Neuron (in vitro differentiated cells): ENCODE results near the gene NAAA.
"Not testable (repeated sequence)": the region's sequence is repeated elsewhere in the genome, so short reads cannot be mapped to it uniquely, and the experiment has no call there.

Experiments used
- H2AFZ ChIP-seq: one replicate; pipeline ENCODE4 v1.6.1; 2013; ENCODE audit warnings: low read depth, mild to moderate bottlenecking, inconsistent platforms, low read length, moderate library complexity
- H3K27me3 ChIP-seq: one replicate; pipeline ENCODE4 v1.6.1; 2013; ENCODE audit warnings: low read length; ENCODE audit not compliant: insufficient read depth
- H3K36me3 ChIP-seq: one replicate; pipeline ENCODE4 v1.6.1; 2013; ENCODE audit warnings: low read length; ENCODE audit not compliant: insufficient read depth
- H3K4me1 ChIP-seq: one replicate; pipeline ENCODE4 v1.6.1; 2013; ENCODE audit warnings: low read length; ENCODE audit not compliant: insufficient read depth
- H3K4me3 ChIP-seq: 2 replicates; pipeline ENCODE4 v1.5.1; 2013; ENCODE audit warnings: mild to moderate bottlenecking, low read length, moderate library complexity
- H3K9me3 ChIP-seq: one replicate; pipeline ENCODE4 v1.6.1; 2013; ENCODE audit warnings: low read length

Gene NAAA

DNA sequence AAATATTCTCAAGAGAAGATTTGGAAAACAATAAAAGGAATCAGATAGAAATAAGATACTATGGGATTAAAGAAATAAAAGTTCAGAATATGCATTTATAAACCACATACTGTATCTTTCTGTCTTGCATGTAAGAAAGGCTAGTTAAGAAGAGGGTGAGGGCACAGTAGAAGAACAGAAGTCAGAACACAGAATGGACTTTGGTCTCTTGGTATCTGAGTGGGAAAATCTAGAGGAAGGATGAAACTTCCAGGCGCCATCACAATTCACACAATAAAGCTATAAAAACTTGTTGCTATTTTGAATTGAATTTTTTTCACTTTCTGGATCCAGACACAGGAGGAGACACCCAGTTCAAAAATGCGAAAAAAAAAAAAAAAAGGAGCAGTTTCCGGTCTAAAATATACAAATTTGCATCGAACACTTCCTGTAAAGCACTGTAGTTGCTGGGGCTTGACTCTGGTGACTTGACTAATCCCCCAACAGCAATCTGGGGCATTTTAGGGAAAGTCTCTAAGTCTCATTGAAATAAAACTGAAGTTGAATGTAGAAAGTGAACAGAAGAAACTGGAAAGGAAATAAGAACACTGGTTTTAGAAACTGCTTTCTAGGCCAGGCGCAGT, 8.1 kb upstream of the NAAA start:
- H3K9me3 ChIP-seq: no peaks in the 10 kb centered on the region

DNA sequence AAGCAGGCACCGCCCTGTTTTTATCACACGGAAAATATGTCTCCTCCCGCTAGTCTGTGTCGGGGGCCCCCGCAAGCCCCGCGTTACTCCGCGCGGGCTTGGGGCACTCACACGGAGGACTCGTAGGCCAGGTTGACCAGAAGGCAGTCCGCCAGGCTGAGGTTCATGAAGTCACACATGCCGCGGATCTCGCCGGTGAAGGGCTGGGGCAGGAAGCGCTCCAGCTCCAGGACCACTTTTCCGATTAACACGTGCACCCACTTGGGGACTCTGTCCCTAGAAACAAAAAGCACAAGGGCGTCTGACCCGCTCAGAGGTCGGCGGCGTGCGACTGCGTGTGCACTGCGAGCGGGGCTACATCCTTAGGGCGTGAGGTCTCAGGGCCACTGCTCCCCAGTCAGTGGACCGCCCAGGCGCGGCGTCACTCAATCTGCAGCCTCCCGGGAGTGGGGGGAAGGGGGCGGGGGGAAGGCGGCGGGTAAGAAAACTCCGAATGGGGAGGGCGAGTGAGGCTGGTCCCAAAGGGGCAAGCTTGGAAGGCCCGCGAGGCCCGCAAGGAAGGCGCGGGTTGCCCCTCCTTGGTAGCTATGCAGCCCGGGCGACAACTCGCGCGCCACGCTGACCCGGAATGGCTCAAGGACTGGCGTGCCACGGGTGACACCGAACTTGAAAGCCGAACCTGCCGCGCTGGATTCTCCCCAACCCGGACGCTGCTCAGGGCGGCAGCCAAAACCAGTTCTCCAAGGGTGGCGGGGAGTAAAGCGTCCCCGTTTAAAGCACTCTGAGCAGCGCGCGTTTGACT, 722 bp downstream of the NAAA start:
- peak overlapping the region; percentile 68 for H3K4me3 ChIP-seq
- no peaks in the 10 kb centered on the region for H3K27me3 ChIP-seq
- H3K4me1 ChIP-seq: peaks cover 10% of the 10 kb centered on the region
- no peaks in the 10 kb centered on the region for H3K36me3 ChIP-seq
- H2AFZ ChIP-seq: peak overlapping the region; percentile 67
- no peaks in the 10 kb centered on the region for H3K9me3 ChIP-seq

More for the DNA sequence above, 8.1 kb upstream of the NAAA start:
- Histone ChIP-seq H3K27me3 (no peaks in the 10 kb centered on the region), H3K4me3 (no peak overlapping the region), H3K36me3 (peaks cover 62% of the 10 kb centered on the region), H2AFZ (no peak overlapping the region), H3K4me1 (no peaks in the 10 kb centered on the region)

DNA sequence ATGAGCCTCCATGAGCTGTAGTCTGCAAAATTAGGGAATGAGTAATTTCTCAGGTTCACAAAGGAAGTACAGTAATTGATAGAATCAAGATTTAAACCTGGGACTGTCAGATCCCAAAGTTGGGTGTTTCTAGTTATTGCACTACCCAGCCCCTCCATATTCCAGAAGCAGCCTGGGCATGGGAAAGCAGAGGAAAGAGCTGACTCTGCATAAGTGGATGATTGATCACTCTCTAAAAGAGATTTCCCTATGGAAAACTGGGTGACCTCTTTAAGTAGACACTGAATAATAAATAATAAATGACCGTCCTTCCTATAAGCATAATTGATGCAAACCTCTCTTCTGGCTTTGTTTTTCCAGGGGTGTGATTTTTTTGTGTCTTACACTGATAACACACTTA, 5.2 kb downstream of the NAAA start:
- Histone ChIP-seq H2AFZ (no peak overlapping the region), H3K36me3 (no peaks in the 10 kb centered on the region), H3K4me3 (no peak overlapping the region), H3K4me1 (peaks cover 10% of the 10 kb centered on the region), H3K9me3 (no peaks in the 10 kb centered on the region), H3K27me3 (no peaks in the 10 kb centered on the region)

DNA sequence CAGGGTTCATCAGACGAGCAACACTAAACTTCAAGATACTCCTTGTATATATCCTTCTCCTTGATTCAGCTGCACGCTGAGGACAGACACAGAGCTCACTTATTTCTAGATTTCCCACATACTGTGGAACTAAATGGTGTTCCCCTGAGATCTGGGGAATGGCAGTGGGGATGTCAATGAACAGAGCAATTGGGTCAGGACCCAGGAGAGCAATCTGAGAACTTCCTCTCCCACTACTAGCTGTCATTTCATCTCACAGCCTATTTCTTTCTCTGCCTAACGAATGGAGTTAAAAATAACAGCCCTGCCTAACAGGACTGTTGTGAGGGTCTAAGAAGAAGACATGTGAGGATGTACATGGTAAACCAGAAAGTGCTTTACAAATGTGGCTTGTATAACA, 10.7 kb downstream of the NAAA start:
- H3K27me3 ChIP-seq: no peaks in the 10 kb centered on the region
- no peaks in the 10 kb centered on the region for H3K9me3 ChIP-seq
- H3K4me3 ChIP-seq: no peak overlapping the region
- H3K36me3 ChIP-seq: no peaks in the 10 kb centered on the region
- no peaks in the 10 kb centered on the region for H3K4me1 ChIP-seq
- no peak overlapping the region for H2AFZ ChIP-seq

DNA sequence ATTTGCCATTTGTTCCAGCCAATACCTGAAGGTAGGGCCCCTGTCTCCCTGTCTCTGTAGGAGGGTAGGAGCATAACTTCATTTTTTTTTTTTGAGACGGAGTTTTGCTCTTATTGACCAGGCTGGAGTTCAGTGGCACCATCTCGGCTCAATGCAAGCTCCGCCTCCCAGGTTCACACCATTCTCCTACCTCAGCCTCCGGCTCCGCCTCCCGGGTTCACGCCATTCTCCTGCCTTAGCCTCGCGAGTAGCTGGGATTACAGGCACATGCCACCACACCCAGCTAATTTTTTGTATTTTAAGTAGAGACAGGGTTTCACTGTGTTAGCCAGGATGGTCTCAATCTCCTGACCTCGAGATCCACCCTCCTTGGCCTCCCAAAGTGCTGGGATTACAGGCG, 15.9 kb downstream of the NAAA start:
- H3K27me3 ChIP-seq, H2AFZ ChIP-seq, H3K36me3 ChIP-seq, H3K4me3 ChIP-seq, H3K9me3 ChIP-seq, H3K4me1 ChIP-seq: not testable (repeated sequence)

DNA sequence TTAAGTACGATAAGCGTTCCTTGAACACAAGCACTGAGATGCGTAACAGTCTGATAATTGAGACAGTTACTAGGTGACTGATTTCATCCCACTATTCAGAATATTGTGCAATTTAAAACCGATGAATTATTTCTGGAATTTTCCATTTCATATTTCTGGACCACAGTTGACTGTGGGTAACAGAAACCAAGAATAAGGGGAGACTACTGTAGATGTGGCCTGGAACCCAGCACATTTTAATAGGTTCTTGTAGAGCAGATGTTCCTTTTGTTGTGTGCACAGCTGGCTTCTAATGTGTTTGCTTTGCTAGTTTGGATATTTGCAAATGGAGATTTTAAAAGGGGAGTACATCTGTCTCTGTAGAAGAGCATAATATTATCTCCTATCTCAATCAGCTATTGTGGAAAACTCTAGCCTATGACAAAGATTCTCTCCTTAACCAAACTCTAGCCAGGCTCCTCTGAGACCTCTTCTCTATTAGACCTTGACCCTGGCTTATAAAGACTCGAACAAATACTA, 16.4 kb downstream of the NAAA start:
- Histone ChIP-seq H2AFZ (no peak overlapping the region), H3K4me3 (no peak overlapping the region), H3K9me3 (peaks cover 3% of the 10 kb centered on the region), H3K27me3 (no peaks in the 10 kb centered on the region), H3K36me3 (no peaks in the 10 kb centered on the region), H3K4me1 (peaks cover 5% of the 10 kb centered on the region)

DNA sequence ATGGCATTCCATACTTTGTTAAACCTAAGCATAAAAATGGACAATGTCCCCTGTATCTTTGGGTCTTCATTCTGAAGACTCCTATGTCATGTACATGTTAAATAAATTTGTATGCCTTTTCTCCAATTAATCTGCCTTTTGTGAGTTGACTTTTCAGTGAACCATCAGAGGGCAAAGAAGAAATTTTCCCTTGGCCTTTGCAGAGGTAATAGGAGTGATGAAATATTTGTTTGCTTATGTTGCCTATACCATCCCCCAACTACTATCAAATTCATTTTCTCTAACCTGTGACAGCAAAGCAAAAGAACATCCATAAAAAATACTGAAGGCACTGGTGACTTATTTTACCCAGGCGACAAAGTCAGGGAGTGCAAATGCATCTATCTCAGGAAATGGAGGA, 18.2 kb downstream of the NAAA start:
- H3K9me3 ChIP-seq: peaks cover 3% of the 10 kb centered on the region
- H3K4me3 ChIP-seq: no peak overlapping the region
- H3K4me1 ChIP-seq: peaks cover 5% of the 10 kb centered on the region
- H3K27me3 ChIP-seq: no peaks in the 10 kb centered on the region
- no peak overlapping the region for H2AFZ ChIP-seq
- H3K36me3 ChIP-seq: no peaks in the 10 kb centered on the region

DNA sequence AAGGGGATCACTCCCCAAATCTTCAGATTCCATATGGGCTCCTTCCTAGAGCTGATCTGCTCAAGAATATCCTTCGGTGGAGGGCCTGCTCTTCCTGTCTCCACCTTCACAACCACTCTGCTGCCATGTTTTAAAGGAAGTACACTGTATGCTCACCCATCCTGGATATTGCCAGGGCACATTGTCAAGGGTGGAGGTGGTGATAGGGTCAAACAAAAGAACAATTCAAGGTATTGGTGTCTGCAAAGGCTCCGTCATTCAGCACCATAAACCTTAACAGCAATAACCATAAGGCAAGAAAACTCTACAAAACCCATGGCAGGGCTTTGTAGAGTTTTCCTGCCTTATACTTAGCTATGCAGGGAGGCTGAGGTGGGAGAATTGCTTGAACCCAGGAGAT, 18.9 kb downstream of the NAAA start:
- Histone ChIP-seq H2AFZ (no peak overlapping the region), H3K4me3 (no peak overlapping the region), H3K4me1 (peaks cover 5% of the 10 kb centered on the region)

DNA sequence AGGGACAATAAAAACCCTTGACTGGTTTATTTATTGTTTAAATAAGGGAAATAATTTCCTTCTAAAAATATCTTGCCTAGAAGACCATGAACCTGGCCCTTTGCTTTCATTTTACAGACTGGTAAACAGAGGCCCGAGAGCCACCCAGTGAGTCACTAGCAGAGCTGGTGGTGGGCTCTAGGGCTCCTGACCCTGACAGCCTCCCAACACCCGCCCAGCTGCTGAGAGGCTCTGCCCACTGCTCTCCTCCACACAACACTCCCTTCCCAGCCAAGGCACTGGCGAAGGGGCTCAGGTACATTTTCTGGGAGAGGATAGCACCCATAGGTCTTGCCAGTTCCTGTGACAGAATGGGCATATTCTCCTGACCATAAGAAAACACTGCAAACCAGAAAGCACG, 20.5 kb downstream of the NAAA start:
- Histone ChIP-seq H3K4me3 (no peak overlapping the region), H3K27me3 (no peaks in the 10 kb centered on the region), H2AFZ (no peak overlapping the region), H3K4me1 (peaks cover 5% of the 10 kb centered on the region), H3K36me3 (no peaks in the 10 kb centered on the region), H3K9me3 (peaks cover 3% of the 10 kb centered on the region)

More for the DNA sequence above, 18.9 kb downstream of the NAAA start:
- Histone ChIP-seq H3K9me3 (peaks cover 3% of the 10 kb centered on the region), H3K27me3 (no peaks in the 10 kb centered on the region), H3K36me3 (no peaks in the 10 kb centered on the region)

DNA sequence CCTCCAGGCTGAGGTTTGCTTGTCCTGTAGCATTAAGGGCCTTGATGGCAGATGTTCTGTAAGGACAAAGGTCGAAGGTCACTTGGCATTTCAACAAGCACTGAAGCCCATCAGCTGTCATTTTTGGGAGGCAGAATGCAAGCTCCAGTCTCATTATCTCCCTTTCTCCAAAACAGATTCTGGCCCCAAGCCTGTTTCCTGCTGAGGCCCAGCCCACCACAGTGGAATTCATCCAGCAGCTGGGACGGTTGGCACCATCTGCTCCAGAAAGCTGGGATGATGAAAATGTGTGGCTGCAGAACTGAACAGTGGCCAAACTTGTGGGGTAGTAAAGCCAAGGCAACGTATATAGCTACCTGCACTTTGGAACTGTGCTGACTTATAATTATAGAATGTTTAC, 20.9 kb downstream of the NAAA start:
- peaks cover 5% of the 10 kb centered on the region for H3K4me1 ChIP-seq
- peaks cover 3% of the 10 kb centered on the region for H3K9me3 ChIP-seq
- H3K36me3 ChIP-seq: no peaks in the 10 kb centered on the region
- no peaks in the 10 kb centered on the region for H3K27me3 ChIP-seq
- no peak overlapping the region for H3K4me3 ChIP-seq
- H2AFZ ChIP-seq: no peak overlapping the region

DNA sequence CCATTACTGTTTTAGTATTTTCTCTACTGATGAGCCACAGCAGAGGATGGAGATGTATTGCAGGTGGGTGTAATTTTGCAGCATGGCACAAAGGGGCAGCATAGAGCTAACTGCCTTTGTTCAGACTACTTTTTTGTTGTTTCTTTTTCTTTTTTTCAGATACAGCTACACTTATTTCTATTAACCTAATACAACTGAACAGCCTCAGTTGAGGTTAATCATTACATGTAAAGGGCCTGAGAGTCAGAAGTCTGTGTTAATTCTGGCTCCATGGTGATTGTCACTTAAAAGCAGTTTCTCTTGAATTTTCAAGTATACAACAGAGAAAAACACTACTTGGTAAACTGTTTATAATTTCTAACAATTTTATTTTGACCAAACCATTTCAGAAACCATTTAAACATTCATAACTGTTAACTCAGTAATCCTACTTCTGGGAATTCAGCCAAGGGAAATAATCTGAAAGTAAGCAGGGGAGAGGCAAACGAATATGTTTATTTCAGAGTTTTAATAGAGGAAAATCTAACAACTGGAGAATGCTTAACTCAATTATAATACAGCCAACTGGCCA, 24.6 kb downstream of the NAAA start:
- peaks cover 3% of the 10 kb centered on the region for H3K9me3 ChIP-seq
- no peaks in the 10 kb centered on the region for H3K4me1 ChIP-seq
- no peak overlapping the region for H3K4me3 ChIP-seq
- peak overlapping the region; percentile 56 for H2AFZ ChIP-seq
- H3K27me3 ChIP-seq: no peaks in the 10 kb centered on the region
- H3K36me3 ChIP-seq: no peaks in the 10 kb centered on the region

DNA sequence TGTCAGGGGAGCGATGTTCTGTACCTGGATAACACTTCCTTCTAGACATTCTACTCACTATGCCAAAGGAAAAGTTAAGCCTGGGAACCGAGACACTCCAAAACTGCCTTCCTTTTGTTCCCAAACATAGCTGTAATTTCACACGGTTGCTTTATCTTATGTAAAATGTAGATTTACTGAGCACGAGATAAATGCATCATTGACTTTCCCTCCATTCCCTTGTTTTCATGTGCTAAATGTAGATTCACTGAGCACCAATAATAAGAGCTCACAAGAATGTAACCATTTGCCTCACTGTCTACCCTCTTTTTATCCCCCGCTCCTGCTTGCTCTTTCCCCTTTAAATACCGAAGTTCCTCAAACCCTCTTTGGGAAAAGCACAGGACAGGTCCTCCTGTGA, 27.8 kb downstream of the NAAA start:
- H2AFZ ChIP-seq: no peak overlapping the region
- no peaks in the 10 kb centered on the region for H3K4me1 ChIP-seq

DNA sequence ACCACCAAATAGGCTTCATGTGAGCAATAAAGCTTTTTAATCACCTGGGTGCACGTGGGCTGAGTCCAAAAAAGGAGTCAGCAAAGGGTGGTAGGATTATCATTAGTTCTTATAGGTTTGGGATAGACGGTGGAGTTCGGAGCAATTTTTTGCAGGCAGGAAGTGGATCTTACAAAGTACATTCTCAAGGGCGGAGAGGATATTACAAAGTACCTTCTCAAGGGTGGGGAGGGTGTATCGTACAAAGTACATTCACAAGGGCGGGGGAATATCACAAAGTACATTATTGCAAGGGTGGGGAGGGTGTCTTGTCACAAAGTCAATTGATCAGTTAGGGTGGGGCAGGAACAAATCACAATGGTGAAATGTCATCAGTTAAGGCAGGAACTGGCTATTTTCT, 30.0 kb downstream of the NAAA start:
- not testable (repeated sequence) for H3K27me3 ChIP-seq, H3K9me3 ChIP-seq, H3K4me3 ChIP-seq, H2AFZ ChIP-seq, H3K4me1 ChIP-seq, H3K36me3 ChIP-seq

More for the DNA sequence above, 27.8 kb downstream of the NAAA start:
- no peaks in the 10 kb centered on the region for H3K27me3 ChIP-seq
- H3K4me3 ChIP-seq: no peak overlapping the region
- no peaks in the 10 kb centered on the region for H3K9me3 ChIP-seq
- no peaks in the 10 kb centered on the region for H3K36me3 ChIP-seq
